ENCODE results near the gene SLC6A2. TPM values are rescaled to one million over a fixed set of nuclear protein-coding genes. Genes with fewer than 3 reads are reported as not detected.
A peak's percentile ranks its signal among the peaks of the same experiment; 100 is the strongest.

The SLC6A2 gene
- total RNA-seq, 1 donor from 2014 or later, result not detected

- DNase-seq (ENCODE audit: extremely low spot score, unreplicated experiment), result peak; percentile 46
- H3K9me3 Mint-ChIP-seq (ENCODE audit: unreplicated experiment), result no peaks in the 10 kb centered on the region
Observed at GRCh38 chr16:55645986-55646385, 9.8 kb upstream of the SLC6A2 start.

DNA sequence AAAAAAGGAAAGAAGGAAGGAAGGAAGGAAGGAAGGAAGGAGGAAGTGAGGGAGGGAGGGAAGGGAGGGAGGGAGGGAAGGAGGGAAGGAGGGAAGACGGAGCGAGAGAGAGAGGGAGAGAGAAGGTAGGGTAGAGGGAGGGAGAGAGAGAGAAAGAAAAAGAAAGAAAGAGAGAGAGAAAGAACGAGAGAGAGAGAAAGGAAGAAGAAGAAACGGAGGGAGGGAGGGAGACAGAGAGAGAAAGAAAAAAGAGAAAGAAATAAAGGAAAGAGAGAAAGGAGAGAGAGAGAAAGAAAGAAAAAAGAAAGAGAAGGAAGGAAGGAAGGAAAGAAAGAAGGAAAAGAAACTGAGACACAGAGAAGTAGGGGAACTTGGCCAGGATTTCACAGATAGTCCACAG is 8.4 kb upstream of the SLC6A2 start:
- DNase-seq (ENCODE audit: extremely low spot score, unreplicated experiment), result no peak
- no peak overlapping the region for H3K27ac Mint-ChIP-seq (ENCODE audit: unreplicated experiment)
- no peaks in the 10 kb centered on the region for H3K9me3 Mint-ChIP-seq (ENCODE audit: unreplicated experiment)
- no peaks in the 10 kb centered on the region for H3K4me1 Mint-ChIP-seq (ENCODE audit: unreplicated experiment)
- no peak for TF ChIP-seq CTCF (IDR thresholded peaks at IDR 0.05)
- no peak overlapping the region for H3K4me3 Mint-ChIP-seq (ENCODE audit: unreplicated experiment)
- H3K27me3 Mint-ChIP-seq (ENCODE audit: unreplicated experiment), result peaks cover 34% of the 10 kb centered on the region
- no peaks in the 10 kb centered on the region for H3K36me3 Mint-ChIP-seq (ENCODE audit: unreplicated experiment)

More at GRCh38 chr16:55645986-55646385, 9.8 kb upstream of the SLC6A2 start:
- no peak for TF ChIP-seq CTCF (IDR thresholded peaks at IDR 0.05)
- no peak overlapping the region for H3K4me3 Mint-ChIP-seq (ENCODE audit: unreplicated experiment)
- H3K27me3 Mint-ChIP-seq (ENCODE audit: unreplicated experiment), result peaks cover 32% of the 10 kb centered on the region
- no peaks in the 10 kb centered on the region for H3K36me3 Mint-ChIP-seq (ENCODE audit: unreplicated experiment)
- H3K4me1 Mint-ChIP-seq (ENCODE audit: unreplicated experiment), result no peaks in the 10 kb centered on the region
- no peak overlapping the region for H3K27ac Mint-ChIP-seq (ENCODE audit: unreplicated experiment)

DNA sequence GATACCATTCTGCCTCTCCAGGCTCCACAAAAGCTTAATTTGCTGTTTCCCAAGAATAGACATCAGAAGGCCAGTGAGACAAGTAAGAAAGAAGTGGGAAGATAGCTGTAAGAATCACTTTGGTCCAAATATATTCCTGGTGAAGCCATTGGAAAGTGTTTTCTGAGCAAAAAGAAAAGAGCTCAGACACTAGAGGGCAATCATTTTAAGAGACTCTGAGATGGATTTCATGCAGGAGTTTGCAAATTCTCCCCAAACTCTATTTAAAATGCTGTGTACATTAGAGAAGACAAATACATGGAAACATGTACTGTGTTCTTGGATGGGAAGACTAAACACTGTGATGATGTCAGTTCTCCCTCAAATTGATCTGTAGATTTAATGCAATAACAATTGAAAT is 8.0 kb upstream of the SLC6A2 start:
- H3K9me3 Mint-ChIP-seq (ENCODE audit: unreplicated experiment), result no peaks in the 10 kb centered on the region
- H3K27ac Mint-ChIP-seq (ENCODE audit: unreplicated experiment), result no peak overlapping the region
- H3K27me3 Mint-ChIP-seq (ENCODE audit: unreplicated experiment), result peaks cover 34% of the 10 kb centered on the region
- H3K4me3 Mint-ChIP-seq (ENCODE audit: unreplicated experiment), result no peak overlapping the region
- DNase-seq (ENCODE audit: extremely low spot score, unreplicated experiment), result no peak
- H3K36me3 Mint-ChIP-seq (ENCODE audit: unreplicated experiment), result no peaks in the 10 kb centered on the region
- TF ChIP-seq CTCF (IDR thresholded peaks at IDR 0.05), result no peak
- H3K4me1 Mint-ChIP-seq (ENCODE audit: unreplicated experiment), result no peaks in the 10 kb centered on the region

- no peak for TF ChIP-seq CTCF (IDR thresholded peaks at IDR 0.05)
- H3K4me3 Mint-ChIP-seq (ENCODE audit: unreplicated experiment), result no peak overlapping the region
- H3K27ac Mint-ChIP-seq (ENCODE audit: unreplicated experiment), result no peak overlapping the region
- no peaks in the 10 kb centered on the region for H3K4me1 Mint-ChIP-seq (ENCODE audit: unreplicated experiment)
- H3K9me3 Mint-ChIP-seq (ENCODE audit: unreplicated experiment), result no peaks in the 10 kb centered on the region
- H3K36me3 Mint-ChIP-seq (ENCODE audit: unreplicated experiment), result no peaks in the 10 kb centered on the region
- peaks cover 34% of the 10 kb centered on the region for H3K27me3 Mint-ChIP-seq (ENCODE audit: unreplicated experiment)
- no peak for DNase-seq (ENCODE audit: extremely low spot score, unreplicated experiment)
Observed at GRCh38 chr16:55651841-55652824, 3.7 kb upstream of the SLC6A2 start.

GRCh38 chr16:55653106-55653505 is 2.7 kb upstream of the SLC6A2 start:
- H3K36me3 Mint-ChIP-seq (ENCODE audit: unreplicated experiment), result no peaks in the 10 kb centered on the region
- no peak overlapping the region for H3K4me3 Mint-ChIP-seq (ENCODE audit: unreplicated experiment)
- no peaks in the 10 kb centered on the region for H3K9me3 Mint-ChIP-seq (ENCODE audit: unreplicated experiment)
- TF ChIP-seq CTCF (IDR thresholded peaks at IDR 0.05), result no peak
- H3K4me1 Mint-ChIP-seq (ENCODE audit: unreplicated experiment), result no peaks in the 10 kb centered on the region
- peaks cover 38% of the 10 kb centered on the region for H3K27me3 Mint-ChIP-seq (ENCODE audit: unreplicated experiment)
- no peak for DNase-seq (ENCODE audit: extremely low spot score, unreplicated experiment)
- no peak overlapping the region for H3K27ac Mint-ChIP-seq (ENCODE audit: unreplicated experiment)
